Lower leg skin (tissue), 4 donors: ENCODE data around the gene TRMT1. TPM values are rescaled to one million over a fixed set of nuclear protein-coding genes. Genes with fewer than 3 reads are reported as not detected.

Experiments used
- DNase-seq, 2 donors: peaks; one replicate each; pipeline ENCODE4 v3.0.0-alpha.2; 2019; ENCODE audit warnings: low spot score in 2 of 2
- H3K4me3 ChIP-seq: fragments of 200-600 bp; sonication (generic); 2 replicates; pipeline ENCODE4 v1.5.1; 2017; ENCODE audit warnings: mild to moderate bottlenecking, low read depth; ENCODE audit not compliant: poor library complexity, severe bottlenecking
- CTCF ChIP-seq, 3 donors: fragments of 450-650 bp; IDR thresholded peaks; one replicate each; pipeline ENCODE4 v1.5.1; 2016; ENCODE audit warnings: antibody characterized with exemption in 3 of 3, mild to moderate bottlenecking in 3 of 3, moderate library complexity in 2 of 3
- POLR2A ChIP-seq, 2 donors: fragments of 450-650 bp; IDR thresholded peaks; one replicate each; pipeline ENCODE4 v1.6.1; 2016 to 2017; ENCODE audit warnings: antibody characterized with exemption in 2 of 2, mild to moderate bottlenecking in 1 of 2, moderate library complexity in 1 of 2
- WGBS, 2 donors: methylation state at CpG; one replicate each; pipeline ENCODE4 v1.1.5; 2018; 5-methylcytosine and 5-hydroxymethylcytosine counted together
- intact Hi-C: fragments of 100-400 bp; cut with DNase I; formaldehyde crosslinking; loops from one replicate; pipeline ENCODE4 v1.15.0; 2023; ENCODE audit warnings: low total_unique reads
- total RNA-seq, 4 donors: library from RNA; depleted of rRNA; stranded (reverse); fragments of >200 nt; gene quantifications; one replicate each; pipeline ENCODE4 v1.1.0, GENCODE V29; 2016

Gene TRMT1
- total RNA-seq, 4 donors from 2014 or later = 17.7 to 60.4 (median 32.7) TPM

DNA sequence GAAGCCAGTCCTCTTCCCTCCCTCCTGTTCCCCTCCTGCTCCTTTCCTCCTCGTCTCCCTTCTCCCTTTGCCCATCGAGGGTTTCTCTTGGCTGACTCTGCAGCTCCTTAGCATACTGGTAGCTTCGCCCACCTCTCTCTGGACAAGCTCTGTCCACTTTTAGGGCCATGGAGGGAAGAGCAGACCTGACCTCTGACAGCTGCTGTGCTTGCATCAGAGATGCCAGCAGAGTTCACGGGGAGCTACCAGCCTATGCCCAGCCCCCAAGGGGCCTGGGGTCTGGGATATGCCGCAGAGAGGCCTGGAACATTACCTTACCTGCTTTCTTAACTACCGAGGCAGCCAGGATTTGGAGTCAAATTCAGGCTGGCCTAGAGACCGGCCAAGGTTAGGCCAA is 33.5 kb downstream of the TRMT1 start:
- no peak for TF ChIP-seq CTCF (IDR thresholded peaks at IDR 0.05)
- no peak for TF ChIP-seq POLR2A (IDR thresholded peaks at IDR 0.05)
- WGBS, 2 donors = 68 to 69% methylated on average over 7 of the region's 7 CpGs
- DNase-seq = no peak
- no peak overlapping the region for H3K4me3 ChIP-seq
- intact Hi-C loops = no loop called here

GRCh38 chr19:13082192-13083007 is 34.1 kb downstream of the TRMT1 start:
- DNase-seq = no peak
- 59 to 66% methylated on average over 13 to 14 of the region's 14 CpGs for WGBS, 2 donors
- intact Hi-C loops = no loop called here
- no peak overlapping the region for H3K4me3 ChIP-seq
- TF ChIP-seq POLR2A (IDR thresholded peaks at IDR 0.05) = no peak
- no peak for TF ChIP-seq CTCF (IDR thresholded peaks at IDR 0.05)

DNA sequence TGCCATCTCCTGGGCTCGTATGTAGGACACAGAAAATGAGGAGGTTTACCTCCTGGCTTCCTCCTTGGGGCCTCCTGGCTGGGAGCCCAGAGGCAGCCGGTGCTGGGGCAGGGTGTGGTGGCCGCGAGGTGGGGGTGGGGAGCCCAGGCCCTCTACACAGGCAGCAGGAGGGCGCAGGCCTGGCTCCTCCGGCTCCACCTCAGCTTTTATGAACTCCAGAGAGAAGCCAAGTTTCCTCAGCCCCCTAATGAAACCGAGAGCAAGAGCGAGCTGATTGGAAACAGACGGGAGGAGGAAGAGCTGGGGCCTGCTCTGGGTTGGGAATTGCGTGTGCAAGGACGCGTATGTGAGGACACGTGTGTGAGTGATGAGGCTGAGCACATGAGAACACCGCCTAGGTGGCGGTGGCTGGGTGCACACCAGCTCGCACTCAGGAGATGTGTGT is 37.0 kb downstream of the TRMT1 start:
- DNase-seq = no peak

GRCh38 chr19:13078897-13079541 is 37.5 kb downstream of the TRMT1 start:
- TF ChIP-seq CTCF (IDR thresholded peaks at IDR 0.05) (no peak), POLR2A (IDR thresholded peaks at IDR 0.05) (no peak)
- DNase-seq = no peak
- no peak overlapping the region for H3K4me3 ChIP-seq
- intact Hi-C loops = no loop called here
- WGBS, 2 donors = 38 to 43% methylated on average over 11 to 12 of the region's 12 CpGs

More for the DNA sequence above, 37.0 kb downstream of the TRMT1 start:
- TF ChIP-seq CTCF (IDR thresholded peaks at IDR 0.05) (no peak), POLR2A (IDR thresholded peaks at IDR 0.05) (no peak)
- no peak overlapping the region for H3K4me3 ChIP-seq
- intact Hi-C loops = no loop called here
- 21 to 29% methylated on average over 16 of the region's 16 CpGs for WGBS, 2 donors

GRCh38 chr19:13078381-13078780 is 38.2 kb downstream of the TRMT1 start:
- 64 to 66% methylated on average over 10 of the region's 10 CpGs for WGBS, 2 donors
- TF ChIP-seq CTCF (IDR thresholded peaks at IDR 0.05) (no peak), POLR2A (IDR thresholded peaks at IDR 0.05) (no peak)
- DNase-seq = no peak
- no peak overlapping the region for H3K4me3 ChIP-seq
- intact Hi-C loops = no loop called here
